Measurements from ENCODE around the gene VAV2.

VAV2 gene

GRCh38 chr9:133881671-133882381 is 110.3 kb downstream of the VAV2 start:
- in situ Hi-C loops (cut with MboI; ENCODE audit: low sequenced_read_pairs) = no loop called here

- in situ Hi-C loops (cut with MboI; ENCODE audit: low sequenced_read_pairs) = no loop called here
These were observed 111.1 kb downstream of the VAV2 start for GRCh38 chr9:133880851-133881661.

- in situ Hi-C loops (cut with MboI; ENCODE audit: low sequenced_read_pairs) = no loop called here
These were observed 112.0 kb downstream of the VAV2 start for GRCh38 chr9:133880136-133880535.

- in situ Hi-C loops (cut with MboI; ENCODE audit: low sequenced_read_pairs) = no loop called here
These were observed 112.5 kb downstream of the VAV2 start for GRCh38 chr9:133879615-133880014.

DNA sequence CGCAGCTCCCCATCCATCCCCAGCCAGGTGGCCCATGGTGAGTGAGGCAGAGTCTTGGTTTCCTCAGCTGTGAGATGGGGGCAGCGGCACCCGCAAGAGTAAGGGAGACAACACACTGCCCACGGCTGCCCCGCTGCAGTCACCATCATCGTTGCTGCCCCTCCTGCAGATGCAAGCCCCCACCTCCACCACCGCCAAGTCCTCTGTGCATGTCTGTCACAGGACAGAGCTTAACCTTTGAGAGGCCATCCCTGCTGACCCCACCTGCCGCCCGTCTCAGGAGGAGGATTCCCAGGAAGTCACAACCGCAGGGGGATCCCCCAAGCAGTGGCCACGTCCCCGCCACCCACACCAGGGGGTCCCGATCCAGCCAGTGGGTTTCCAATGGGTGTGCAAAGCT is 113.7 kb downstream of the VAV2 start:
- in situ Hi-C loops (cut with MboI; ENCODE audit: low sequenced_read_pairs) = no loop called here

DNA sequence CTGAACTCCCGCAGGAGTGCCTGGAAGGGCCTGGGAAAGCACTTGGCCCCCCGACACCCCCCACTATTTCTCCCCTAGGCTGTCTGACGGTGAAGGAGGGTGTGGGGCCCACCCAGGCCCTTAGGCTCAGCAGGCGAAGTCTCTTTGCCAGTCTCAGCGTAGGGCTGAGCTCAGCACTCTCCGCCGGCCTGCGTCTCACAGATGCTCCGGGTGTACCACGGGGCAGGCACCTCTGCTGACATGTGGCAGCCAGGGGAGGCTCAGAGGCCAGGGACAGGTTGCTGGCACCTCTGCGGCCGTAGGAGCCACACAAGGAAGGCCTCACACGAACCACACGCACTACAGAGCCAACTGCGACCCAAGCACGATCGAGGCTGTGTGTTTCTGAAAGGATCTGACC is 114.2 kb downstream of the VAV2 start:
- in situ Hi-C loops (cut with MboI; ENCODE audit: low sequenced_read_pairs) = no loop called here

GRCh38 chr9:133877327-133877726 is 114.8 kb downstream of the VAV2 start:
- in situ Hi-C loops (cut with MboI; ENCODE audit: low sequenced_read_pairs) = no loop called here

- in situ Hi-C loops (cut with MboI; ENCODE audit: low sequenced_read_pairs) = no loop called here
These were observed 115.3 kb downstream of the VAV2 start for GRCh38 chr9:133876836-133877235.

DNA sequence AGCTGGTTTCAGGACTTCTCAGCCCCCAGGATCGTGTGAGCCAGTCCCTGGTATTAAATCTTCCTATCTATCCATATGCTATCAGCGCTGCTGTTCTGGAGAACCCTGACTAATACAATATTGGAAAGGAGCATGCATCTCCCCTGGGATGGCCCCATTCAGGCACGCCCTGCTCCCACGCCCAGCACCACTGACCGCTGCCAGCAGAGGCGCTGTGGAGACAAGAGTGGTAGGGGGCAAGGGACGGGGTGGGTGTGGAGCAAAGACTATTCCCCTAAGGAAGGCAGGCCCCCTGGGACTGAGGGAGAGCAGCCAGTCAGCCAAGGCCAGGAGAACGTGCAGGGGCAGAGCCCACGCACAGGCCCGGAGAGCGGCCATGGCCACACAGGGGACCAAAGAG is 116.0 kb downstream of the VAV2 start:
- in situ Hi-C loops (cut with MboI; ENCODE audit: low sequenced_read_pairs) = no loop called here

DNA sequence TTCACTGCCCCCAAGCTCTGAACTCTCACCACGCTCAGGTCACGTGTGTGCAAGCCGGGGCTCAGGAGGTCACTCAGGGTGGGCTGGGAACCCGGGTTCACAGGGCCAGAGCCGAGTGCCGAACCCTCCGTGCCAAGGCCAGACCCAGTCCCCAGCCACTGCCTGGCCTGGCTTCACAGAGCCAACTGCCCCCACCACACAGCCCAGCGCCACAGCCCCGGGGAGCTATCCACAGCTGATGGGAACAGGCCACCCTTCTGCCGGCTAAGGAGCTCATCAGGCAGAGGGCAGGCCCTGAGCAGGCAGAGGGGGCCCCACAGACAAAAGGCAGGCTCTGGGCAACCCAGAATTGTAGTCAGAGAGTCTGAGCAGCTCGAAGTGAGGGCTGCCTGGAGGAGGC is 117.0 kb downstream of the VAV2 start:
- in situ Hi-C loops (cut with MboI; ENCODE audit: low sequenced_read_pairs) = no loop called here

DNA sequence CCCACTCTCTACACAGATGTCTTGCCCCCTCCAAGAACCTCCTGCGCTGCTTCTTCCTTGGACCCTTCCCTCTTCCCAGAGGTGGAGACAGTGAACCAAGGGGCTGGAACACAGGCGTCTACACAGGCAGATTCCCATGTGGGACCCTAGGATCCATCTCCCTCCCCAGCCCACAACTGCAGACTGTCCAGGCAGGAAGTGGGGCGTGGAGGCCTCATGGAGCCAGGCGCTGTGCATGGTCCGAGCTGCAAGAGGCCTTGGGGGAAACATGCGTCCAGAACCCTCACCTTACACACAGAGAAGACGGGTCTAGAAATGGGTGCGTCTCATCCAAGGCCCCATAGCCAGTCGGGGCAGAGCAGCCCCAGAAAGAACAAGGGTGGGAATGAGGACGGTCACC is 117.5 kb downstream of the VAV2 start:
- in situ Hi-C loops (cut with MboI; ENCODE audit: low sequenced_read_pairs) = no loop called here

GRCh38 chr9:133874060-133874657 is 118.0 kb downstream of the VAV2 start:
- in situ Hi-C loops (cut with MboI; ENCODE audit: low sequenced_read_pairs) = no loop called here

DNA sequence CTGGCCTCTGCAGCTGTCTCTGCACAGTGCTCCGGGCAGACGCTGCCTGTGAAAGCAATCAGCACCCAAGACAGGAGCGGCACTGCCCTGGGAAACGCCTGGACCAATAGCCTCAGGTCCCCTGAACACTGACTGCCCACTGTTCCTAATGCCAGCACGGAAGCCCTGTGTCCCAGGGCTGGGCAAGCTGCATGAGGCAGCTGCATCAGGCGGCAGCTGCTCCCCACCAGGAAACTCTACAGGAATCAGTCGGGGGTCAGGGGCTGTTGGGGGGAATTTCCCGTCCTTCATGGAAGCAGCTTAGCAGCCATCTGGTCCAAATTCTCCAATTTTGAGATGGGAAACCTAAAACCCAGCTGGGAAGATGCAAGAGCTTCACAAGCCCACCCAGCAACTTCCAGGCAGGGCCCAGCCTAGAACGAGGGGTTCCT is 118.6 kb downstream of the VAV2 start:
- in situ Hi-C loops (cut with MboI; ENCODE audit: low sequenced_read_pairs) = no loop called here

GRCh38 chr9:133873009-133873408 is 119.1 kb downstream of the VAV2 start:
- in situ Hi-C loops (cut with MboI; ENCODE audit: low sequenced_read_pairs) = no loop called here

DNA sequence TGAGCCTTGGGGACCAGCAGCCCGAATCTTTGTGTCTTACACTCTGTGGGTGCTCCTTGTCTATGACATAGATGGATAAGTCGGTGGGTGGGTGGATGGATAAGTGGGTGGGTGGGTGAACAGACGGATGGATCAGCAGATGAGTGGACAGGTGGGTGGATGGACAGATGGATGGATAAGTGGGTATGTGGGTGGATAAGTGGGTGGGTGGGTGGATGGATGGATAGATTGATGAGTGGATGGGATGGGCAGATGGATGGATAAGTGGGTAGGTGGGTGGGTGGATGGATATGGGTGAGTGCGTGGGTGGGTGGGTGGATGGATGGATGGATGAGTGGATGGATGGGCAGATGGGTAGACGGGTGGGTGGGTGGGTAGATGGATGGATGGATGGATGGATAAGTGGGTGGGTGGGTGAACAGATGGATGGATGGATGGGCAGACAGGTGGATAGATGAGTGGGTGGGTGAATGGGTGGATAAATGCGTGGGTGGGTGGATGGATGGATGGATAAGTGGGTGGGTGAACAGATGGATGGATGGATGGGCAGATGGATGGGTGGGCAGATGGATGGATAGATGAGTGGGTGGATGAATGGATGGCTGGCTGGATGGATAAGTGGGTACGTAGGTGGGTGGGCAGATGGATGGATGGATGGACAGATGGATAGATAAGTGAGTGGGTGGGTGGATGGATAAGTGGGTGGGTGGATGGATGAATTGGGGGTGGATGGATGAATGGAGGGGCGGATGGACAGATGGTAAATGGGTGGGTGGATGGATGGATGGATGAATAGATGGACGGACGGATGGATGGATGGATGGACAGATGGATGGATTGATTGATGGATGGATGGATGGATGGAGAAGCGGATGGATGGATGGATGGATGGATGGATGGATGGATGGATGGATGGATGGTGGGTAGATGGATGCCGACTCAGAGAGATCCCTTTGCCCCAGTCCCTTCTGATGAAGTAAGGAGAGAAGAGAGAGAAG is 121.2 kb downstream of the VAV2 start:
- in situ Hi-C loops (cut with MboI; ENCODE audit: low sequenced_read_pairs) = no loop called here

GRCh38 chr9:133869674-133870405 is 122.3 kb downstream of the VAV2 start:
- in situ Hi-C loops (cut with MboI; ENCODE audit: low sequenced_read_pairs) = no loop called here

DNA sequence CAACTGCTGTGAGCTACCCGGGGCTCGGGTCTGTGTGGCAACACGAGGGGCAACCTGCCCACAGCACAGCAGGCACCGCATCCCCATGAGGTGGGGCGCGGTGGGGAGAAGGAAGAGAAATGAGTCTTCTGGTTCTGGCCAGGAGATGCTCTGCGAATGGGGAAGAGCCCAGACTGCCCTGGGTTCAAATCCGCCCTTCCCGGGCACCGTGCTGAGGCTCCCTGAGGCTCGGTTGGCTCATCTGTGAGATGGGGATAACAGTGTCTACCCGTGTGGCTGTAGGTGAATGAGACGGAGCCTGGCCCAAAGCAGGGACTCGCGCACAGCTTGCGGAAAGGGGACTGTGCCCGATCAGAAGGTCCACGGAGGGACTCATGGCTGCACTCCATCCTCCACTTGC is 123.9 kb downstream of the VAV2 start:
- in situ Hi-C loops (cut with MboI; ENCODE audit: low sequenced_read_pairs) = no loop called here

DNA sequence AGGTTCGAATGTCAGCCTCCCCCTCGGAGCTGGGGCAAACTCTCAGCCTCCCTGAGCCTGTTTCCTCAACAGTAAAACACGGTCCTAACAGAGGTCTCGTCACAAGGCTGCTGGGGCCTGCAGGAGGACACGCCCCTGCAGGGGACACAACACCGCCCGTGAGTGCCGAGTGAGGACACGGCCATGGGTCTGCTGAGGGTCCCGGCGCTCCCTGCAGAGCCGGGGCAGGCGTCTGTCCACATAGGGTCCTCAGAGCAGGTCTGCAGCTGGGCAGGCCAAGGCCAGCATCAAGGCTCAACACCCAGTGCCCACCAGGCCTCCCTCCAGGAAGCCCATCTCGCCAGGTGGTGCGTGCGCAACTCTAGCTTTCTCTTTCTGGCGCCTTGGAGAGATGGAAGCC is 125.2 kb downstream of the VAV2 start:
- in situ Hi-C loops (cut with MboI; ENCODE audit: low sequenced_read_pairs) = no loop called here

DNA sequence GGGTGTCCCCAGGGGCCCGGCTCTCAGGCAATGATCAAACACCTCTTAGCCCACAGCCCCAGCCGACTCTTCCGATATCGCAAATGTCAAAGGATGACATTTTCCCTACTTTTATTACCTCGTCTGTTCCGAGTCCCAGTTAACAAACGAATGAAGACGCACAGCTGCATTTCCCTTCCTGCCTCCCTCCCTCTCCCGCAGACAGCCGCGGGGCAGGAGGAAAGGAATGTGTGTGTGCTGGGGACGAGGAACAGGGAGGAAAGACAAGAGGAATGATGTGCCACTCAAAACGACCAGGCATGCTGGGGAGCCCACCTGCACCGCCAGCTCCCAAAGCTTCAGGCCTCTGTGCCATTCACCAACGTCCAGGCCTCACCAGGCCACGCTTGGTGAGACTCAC is 128.1 kb downstream of the VAV2 start:
- in situ Hi-C loops (cut with MboI; ENCODE audit: low sequenced_read_pairs) = no loop called here

GRCh38 chr9:133863257-133863592 is 128.9 kb downstream of the VAV2 start:
- in situ Hi-C loops (cut with MboI; ENCODE audit: low sequenced_read_pairs) = no loop called here

All from HL-60/S4 treated with phorbol 12-myristate 13-acetate at 8.2 ng/mL for 4 days and 3 days (cell line).